GM21619 (cell line): ENCODE measurements around the gene CPLANE2.

Experiments
- ATAC-seq: cut with Tn5 transposase; IDR thresholded peaks from one replicate; pipeline ENCODE4 v1.9.1; 2021; ENCODE audit not compliant: unreplicated experiment

CPLANE2 gene

GRCh38 chr1:16191916-16192546 lies 45.0 kb downstream of the CPLANE2 start:
- ATAC-seq = no peak

- ATAC-seq = no peak
These were observed 45.7 kb downstream of the CPLANE2 start for GRCh38 chr1:16191309-16191708.

DNA sequence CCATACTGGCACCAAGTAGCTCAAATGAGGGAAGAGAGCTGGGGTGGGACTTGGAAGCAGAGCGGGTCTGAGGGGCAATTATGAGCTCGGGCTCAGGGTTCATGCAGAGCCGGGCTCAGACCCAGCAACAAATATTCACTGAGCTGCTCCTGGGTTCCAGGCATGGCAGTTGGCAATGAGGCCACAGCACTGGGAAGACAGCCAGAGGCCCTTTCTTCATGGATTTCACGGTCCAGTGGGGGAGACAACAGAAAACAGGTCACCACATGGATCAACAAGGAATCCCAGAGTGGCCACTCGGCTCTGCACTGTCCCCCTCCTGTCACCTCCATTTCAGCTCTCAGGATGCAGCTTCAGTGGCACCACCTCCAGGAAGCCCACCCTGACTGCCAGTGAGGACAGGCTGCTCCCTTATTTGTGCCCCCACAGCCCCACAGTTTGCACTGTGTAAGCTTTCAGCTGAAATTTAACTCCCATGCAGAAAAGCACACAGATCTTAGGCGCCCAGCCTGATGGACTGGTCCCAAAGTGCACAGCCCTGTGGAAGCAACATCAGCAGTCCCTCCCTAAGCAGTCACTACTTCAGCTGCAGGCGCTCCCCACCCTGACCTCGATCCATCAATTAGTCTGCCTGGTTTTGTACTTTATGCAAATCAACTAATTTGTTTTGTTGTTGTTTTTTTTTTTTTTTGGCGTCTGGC lies 46.9 kb downstream of the CPLANE2 start:
- ATAC-seq = no peak

DNA sequence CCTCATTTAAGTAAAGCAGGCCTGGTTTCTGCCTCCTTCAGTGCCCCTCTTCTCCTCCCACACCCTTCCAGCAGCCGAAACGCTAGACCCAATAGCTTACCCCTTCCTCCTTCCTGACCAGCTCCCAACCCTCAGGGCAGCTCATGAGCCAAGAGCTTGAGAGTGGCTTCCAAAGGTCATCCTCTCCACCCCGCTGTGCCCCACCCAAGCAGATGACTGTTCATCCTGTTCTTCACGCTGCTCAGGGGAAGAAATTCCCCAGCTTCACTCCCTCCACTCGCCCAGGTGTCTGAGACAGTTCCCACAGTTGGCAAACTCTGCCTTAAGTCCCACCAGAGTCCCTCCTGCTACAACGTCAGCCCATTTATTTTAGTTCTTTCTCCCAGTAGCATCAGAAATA lies 48.0 kb downstream of the CPLANE2 start:
- ATAC-seq = no peak

- no peak for ATAC-seq
These were observed 49.1 kb downstream of the CPLANE2 start for GRCh38 chr1:16187748-16188401.

DNA sequence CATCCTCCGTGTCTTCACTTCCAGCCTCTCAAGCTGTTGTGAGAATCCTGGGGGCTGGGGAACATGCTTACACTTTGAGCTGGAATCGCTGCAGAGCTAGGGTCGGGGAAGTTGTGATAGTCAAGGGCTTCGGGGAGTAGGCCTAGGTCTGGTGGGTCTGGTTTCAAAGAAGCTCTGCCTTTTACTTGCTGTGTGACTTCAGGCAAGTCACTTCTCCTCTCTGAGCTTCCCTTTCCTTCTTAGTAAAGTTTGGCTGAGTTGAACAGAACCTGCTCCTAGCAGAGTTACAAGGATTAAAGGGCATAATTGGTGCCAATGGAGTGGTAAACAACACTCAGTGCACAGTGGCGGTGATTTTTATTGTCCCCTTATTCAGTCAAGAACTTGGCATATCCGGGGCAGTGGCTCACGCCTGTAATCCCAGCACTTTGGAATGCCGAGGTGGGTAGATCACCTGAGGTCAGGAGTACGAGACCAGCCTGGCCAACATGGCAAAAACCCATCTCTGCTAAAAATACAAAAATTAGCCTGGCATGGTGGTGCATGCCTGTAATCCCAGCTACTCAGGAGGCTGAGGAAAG lies 50.2 kb downstream of the CPLANE2 start:
- no peak for ATAC-seq

GRCh38 chr1:16184557-16185303 lies 52.3 kb downstream of the CPLANE2 start:
- no peak for ATAC-seq

GRCh38 chr1:16183765-16184556 lies 53.0 kb downstream of the CPLANE2 start:
- no peak for ATAC-seq

DNA sequence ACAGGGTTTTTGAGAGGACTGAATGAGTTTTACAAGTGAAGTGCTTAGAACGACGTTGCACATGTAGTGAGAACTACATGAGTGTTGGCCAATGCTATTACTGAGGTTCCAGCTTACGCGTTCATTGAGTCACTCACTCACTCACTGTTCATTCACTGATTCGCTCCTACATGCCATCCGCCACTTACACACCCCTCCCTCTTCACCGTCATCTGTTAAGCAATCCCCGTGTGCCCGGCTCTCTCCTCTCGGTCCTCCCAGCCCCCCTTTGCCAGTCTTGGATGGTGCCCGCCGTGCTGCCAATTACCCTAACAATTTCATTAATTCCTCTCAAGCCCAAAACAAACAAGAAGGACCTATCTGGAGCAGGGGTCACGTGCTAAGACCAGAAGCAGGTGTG lies 53.8 kb downstream of the CPLANE2 start:
- ATAC-seq = no peak

DNA sequence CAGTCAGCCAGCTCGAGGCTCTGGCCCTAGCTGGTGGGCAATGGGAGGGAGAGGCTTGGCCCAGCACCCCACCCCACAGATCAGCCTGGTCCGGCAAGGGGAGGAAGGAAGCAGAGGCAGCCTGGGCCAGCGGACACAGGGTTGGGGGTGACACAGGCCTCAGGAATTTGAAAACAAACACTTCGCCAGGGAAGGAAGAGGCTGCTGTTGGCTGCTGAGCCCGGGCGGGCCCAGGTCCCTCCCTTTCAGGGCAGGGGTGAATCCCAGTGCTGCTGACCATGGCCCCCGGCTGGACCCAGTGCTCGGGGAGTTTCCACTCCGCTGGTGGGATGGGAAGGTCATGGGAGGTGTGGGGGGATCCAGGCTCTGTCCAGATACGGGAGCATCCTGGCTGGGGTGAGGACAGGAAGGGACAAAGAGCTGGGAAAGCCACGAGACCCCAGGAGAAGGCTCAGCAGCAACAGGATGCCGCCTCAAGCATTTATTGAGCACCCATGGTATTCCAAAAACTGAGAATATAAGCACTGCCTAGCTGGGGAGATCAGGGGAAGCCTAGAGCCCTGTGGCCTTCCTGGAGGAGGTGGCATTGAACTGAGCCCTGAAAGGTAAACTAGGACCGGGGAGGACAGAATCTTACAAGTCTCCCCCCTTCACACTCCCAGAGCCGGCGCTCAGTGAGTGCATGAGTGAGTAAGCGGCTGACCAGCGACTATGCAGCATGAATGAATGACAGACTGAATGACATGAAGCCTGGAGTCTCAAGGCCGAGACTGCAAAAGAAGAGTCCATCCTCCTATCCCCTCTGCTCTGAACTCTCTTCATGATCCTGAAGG lies 54.9 kb downstream of the CPLANE2 start:
- ATAC-seq = no peak
